OCI-LY3 (cell line): ENCODE measurements around the gene ZMYND8.
A peak's percentile ranks its signal among the peaks of the same experiment; 100 is the strongest.
"Not testable (repeated sequence)": the region's sequence is repeated elsewhere in the genome, so short reads cannot be mapped to it uniquely, and the experiment has no call there.

ENCODE experiments used
- H2AFZ ChIP-seq: fragments of 200-600, 300-600 bp; shearing (Covaris generic); 2 replicates; pipeline ENCODE4 v1.6.0; 2014; ENCODE audit warnings: antibody characterized with exemption, low read depth, low read length
- H3K27ac ChIP-seq: fragments of 200-600, 300-600 bp; sonication (generic); 2 replicates; pipeline ENCODE4 v1.5.1; 2014; ENCODE audit warnings: mild to moderate bottlenecking, low read length, moderate library complexity, mixed read lengths
- H3K27me3 ChIP-seq: fragments of 200-600, 300-600 bp; sonication (generic); 2 replicates; pipeline ENCODE4 v1.6.1; 2014; ENCODE audit warnings: low read depth, low read length, mixed read lengths
- H3K36me3 ChIP-seq: fragments of 200-600, 300-600 bp; sonication (generic); replicated peaks from 2 replicates; pipeline ENCODE3; 2014; ENCODE audit warnings: low read depth, low read length, mixed read lengths
- H3K4me1 ChIP-seq: fragments of 300-600, 200-600 bp; sonication (generic); 2 replicates; pipeline ENCODE4 v1.6.1; 2014; ENCODE audit warnings: low read length, mixed read lengths
- H3K4me2 ChIP-seq: fragments of 200-600, 300-600 bp; sonication (generic); 2 replicates; pipeline ENCODE4 v1.6.1; 2014; ENCODE audit warnings: low read length, mixed read lengths
- H3K4me3 ChIP-seq: fragments of 300-600, 200-600 bp; sonication (generic); 2 replicates; pipeline ENCODE4 v1.5.1; 2014; ENCODE audit warnings: antibody characterized with exemption, mild to moderate bottlenecking, low read length, moderate library complexity
- H3K79me2 ChIP-seq: fragments of 300-600, 200-600 bp; shearing (Covaris generic); 2 replicates; pipeline ENCODE4 v1.6.1; 2014; ENCODE audit warnings: mild to moderate bottlenecking, low read length, mixed read lengths
- H3K9ac ChIP-seq: fragments of 300-600, 200-600 bp; shearing (Covaris generic); 2 replicates; pipeline ENCODE4 v1.6.0; 2014; ENCODE audit warnings: mild to moderate bottlenecking, low read length, moderate library complexity
- H3K9me3 ChIP-seq: fragments of 200-600, 300-600 bp; shearing (Covaris generic); 2 replicates; pipeline ENCODE4 v1.6.1; 2014; ENCODE audit warnings: low read length, mixed read lengths; ENCODE audit not compliant: insufficient read depth
- H4K20me1 ChIP-seq: fragments of 200-600, 300-600 bp; sonication (generic); 2 replicates; pipeline ENCODE4 v1.6.1; 2016; ENCODE audit warnings: low read length, mixed read lengths; ENCODE audit not compliant: insufficient read depth
- CTCF ChIP-seq: fragments of 200-600, 300-600 bp; sonication (generic); IDR thresholded peaks from 2 replicates; pipeline ENCODE4 v1.5.1; 2014; ENCODE audit warnings: antibody characterized with exemption, low read length, low read depth
- EZH2phosphoT487 ChIP-seq: fragments of 200-600 bp; shearing (Covaris generic); IDR thresholded peaks from 2 replicates; pipeline ENCODE4 v1.6.1; 2018; ENCODE audit warnings: antibody characterized with exemption, mixed run types, low read depth

Gene ZMYND8

GRCh38 chr20:47265984-47266383, 90.5 kb downstream of the ZMYND8 start:
- Histone ChIP-seq H3K27ac (no peak overlapping the region), H3K9me3 (no peaks in the 10 kb centered on the region), H3K4me2 (no peak overlapping the region), H4K20me1 (peaks cover 38% of the 10 kb centered on the region), H2AFZ (no peak overlapping the region), H3K9ac (no peak overlapping the region), H3K36me3 (peaks cover 31% of the 10 kb centered on the region), H3K27me3 (no peaks in the 10 kb centered on the region), H3K79me2 (no peaks in the 10 kb centered on the region), H3K4me3 (no peak overlapping the region), H3K4me1 (peaks cover 20% of the 10 kb centered on the region)
- no peak for TF ChIP-seq CTCF

- Histone ChIP-seq H3K4me2 (no peak overlapping the region), H3K36me3 (peaks cover 36% of the 10 kb centered on the region)
Observed at GRCh38 chr20:47265214-47265613, 91.3 kb downstream of the ZMYND8 start.

GRCh38 chr20:47264137-47264769, 92.2 kb downstream of the ZMYND8 start:
- not testable (repeated sequence) for H3K27me3 ChIP-seq, H3K4me3 ChIP-seq, H3K9me3 ChIP-seq, H3K27ac ChIP-seq, H3K9ac ChIP-seq, H2AFZ ChIP-seq, H3K4me2 ChIP-seq, H3K79me2 ChIP-seq
- Histone ChIP-seq H3K4me1 (peaks cover 20% of the 10 kb centered on the region), H4K20me1 (peaks cover 47% of the 10 kb centered on the region), H3K36me3 (peaks cover 34% of the 10 kb centered on the region)

More at GRCh38 chr20:47265214-47265613, 91.3 kb downstream of the ZMYND8 start:
- no peaks in the 10 kb centered on the region for H3K79me2 ChIP-seq
- H3K9me3 ChIP-seq, result no peaks in the 10 kb centered on the region
- H3K4me1 ChIP-seq, result peaks cover 20% of the 10 kb centered on the region
- no peaks in the 10 kb centered on the region for H3K27me3 ChIP-seq
- H3K4me3 ChIP-seq, result no peak overlapping the region
- peaks cover 43% of the 10 kb centered on the region for H4K20me1 ChIP-seq
- H3K27ac ChIP-seq, result no peak overlapping the region
- H2AFZ ChIP-seq, result no peak overlapping the region
- H3K9ac ChIP-seq, result no peak overlapping the region
- TF ChIP-seq EZH2phosphoT487 (no peak), CTCF (no peak)

GRCh38 chr20:47263465-47264084, 92.9 kb downstream of the ZMYND8 start:
- H3K27me3 ChIP-seq, result no peaks in the 10 kb centered on the region
- no peak overlapping the region for H2AFZ ChIP-seq
- peaks cover 34% of the 10 kb centered on the region for H3K36me3 ChIP-seq
- TF ChIP-seq CTCF (no peak), EZH2phosphoT487 (no peak)
- no peaks in the 10 kb centered on the region for H3K79me2 ChIP-seq
- no peak overlapping the region for H3K27ac ChIP-seq
- H3K9me3 ChIP-seq, result no peaks in the 10 kb centered on the region
- peak overlapping the region; percentile 73; the same call in 1 of the 2 replicates for H3K4me2 ChIP-seq
- peaks cover 54% of the 10 kb centered on the region for H4K20me1 ChIP-seq
- H3K4me3 ChIP-seq, result no peak overlapping the region
- peaks cover 20% of the 10 kb centered on the region for H3K4me1 ChIP-seq
- no peak overlapping the region for H3K9ac ChIP-seq
